Ovary (tissue), 3 donors: ENCODE results near the gene ANKRD33.

Experiments
- EP300 ChIP-seq: sonication (generic); formaldehyde crosslinking; IDR thresholded peaks from one replicate; pipeline ENCODE4 v1.6.1; 2017; ENCODE audit warnings: antibody characterized with exemption
- POLR2A ChIP-seq: fragments of 450-650 bp; IDR thresholded peaks from one replicate; pipeline ENCODE4 v1.6.1; 2017; ENCODE audit warnings: antibody characterized with exemption, mild to moderate bottlenecking, moderate library complexity
- TF ChIP-seq, protein P1 (sequence below), 3 donors: fragments of 450-650 bp in 2 of 3; fragments of 200-600 bp in 1 of 3; IDR thresholded peaks; one replicate each; pipeline versions ENCODE4 v1.5.1 to v1.8.0; 2016 to 2022; ENCODE audit warnings: antibody characterized with exemption in 3 of 3, mild to moderate bottlenecking in 1 of 3
- donor health status: DM: no; HTN: no; CAD: no.

- TF ChIP-seq, protein P1, sequence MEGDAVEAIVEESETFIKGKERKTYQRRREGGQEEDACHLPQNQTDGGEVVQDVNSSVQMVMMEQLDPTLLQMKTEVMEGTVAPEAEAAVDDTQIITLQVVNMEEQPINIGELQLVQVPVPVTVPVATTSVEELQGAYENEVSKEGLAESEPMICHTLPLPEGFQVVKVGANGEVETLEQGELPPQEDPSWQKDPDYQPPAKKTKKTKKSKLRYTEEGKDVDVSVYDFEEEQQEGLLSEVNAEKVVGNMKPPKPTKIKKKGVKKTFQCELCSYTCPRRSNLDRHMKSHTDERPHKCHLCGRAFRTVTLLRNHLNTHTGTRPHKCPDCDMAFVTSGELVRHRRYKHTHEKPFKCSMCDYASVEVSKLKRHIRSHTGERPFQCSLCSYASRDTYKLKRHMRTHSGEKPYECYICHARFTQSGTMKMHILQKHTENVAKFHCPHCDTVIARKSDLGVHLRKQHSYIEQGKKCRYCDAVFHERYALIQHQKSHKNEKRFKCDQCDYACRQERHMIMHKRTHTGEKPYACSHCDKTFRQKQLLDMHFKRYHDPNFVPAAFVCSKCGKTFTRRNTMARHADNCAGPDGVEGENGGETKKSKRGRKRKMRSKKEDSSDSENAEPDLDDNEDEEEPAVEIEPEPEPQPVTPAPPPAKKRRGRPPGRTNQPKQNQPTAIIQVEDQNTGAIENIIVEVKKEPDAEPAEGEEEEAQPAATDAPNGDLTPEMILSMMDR (IDR thresholded peaks at IDR 0.05), result no peak
- no peak for TF ChIP-seq POLR2A
- no peak for TF ChIP-seq EP300
Observed at GRCh38 chr12:51855586-51856428, 32.1 kb upstream of the ANKRD33 start.
